HG02678 (cell line): ENCODE measurements around the gene PLAGL2.
"Not testable (repeated sequence)": the region's sequence is repeated elsewhere in the genome, so short reads cannot be mapped to it uniquely, and the experiment has no call there.

ENCODE experiments used
- ATAC-seq: cut with Tn5 transposase; IDR thresholded peaks from one replicate; pipeline ENCODE4 v1.9.1; 2021; ENCODE audit warnings: mild to moderate bottlenecking, moderate library complexity; ENCODE audit not compliant: unreplicated experiment

PLAGL2 gene

GRCh38 chr20:32183947-32184635 is 23.5 kb downstream of the PLAGL2 start:
- ATAC-seq, result no peak

GRCh38 chr20:32181606-32182005 is 25.9 kb downstream of the PLAGL2 start:
- ATAC-seq, result no peak

- no peak for ATAC-seq
Observed at GRCh38 chr20:32179934-32180333, 27.6 kb downstream of the PLAGL2 start.

- ATAC-seq, result no peak
Observed at GRCh38 chr20:32179515-32179914, 28.0 kb downstream of the PLAGL2 start.

- not testable (repeated sequence) for ATAC-seq
Observed at GRCh38 chr20:32177696-32178095, 29.8 kb downstream of the PLAGL2 start.

- no peak for ATAC-seq
Observed at GRCh38 chr20:32168184-32168910, 39.2 kb downstream of the PLAGL2 start.

- ATAC-seq, result no peak
Observed at GRCh38 chr20:32167552-32167951, 40.0 kb downstream of the PLAGL2 start.

GRCh38 chr20:32165836-32166545 is 41.6 kb downstream of the PLAGL2 start:
- no peak for ATAC-seq

- no peak for ATAC-seq
Observed at GRCh38 chr20:32164984-32165735, 42.4 kb downstream of the PLAGL2 start.

- ATAC-seq, result no peak
Observed at GRCh38 chr20:32163951-32164350, 43.6 kb downstream of the PLAGL2 start.

- ATAC-seq, result no peak
Observed at GRCh38 chr20:32162351-32162750, 45.2 kb downstream of the PLAGL2 start.

- no peak for ATAC-seq
Observed at GRCh38 chr20:32160341-32160740, 47.2 kb downstream of the PLAGL2 start.

- ATAC-seq, result no peak
Observed at GRCh38 chr20:32159766-32160221, 47.7 kb downstream of the PLAGL2 start.

GRCh38 chr20:32158943-32159660 is 48.4 kb downstream of the PLAGL2 start:
- no peak for ATAC-seq

- no peak for ATAC-seq
Observed at GRCh38 chr20:32158351-32158750, 49.2 kb downstream of the PLAGL2 start.

GRCh38 chr20:32157611-32158010 is 49.9 kb downstream of the PLAGL2 start:
- ATAC-seq, result no peak

- no peak for ATAC-seq
Observed at GRCh38 chr20:32155017-32155981, 52.2 kb downstream of the PLAGL2 start.

GRCh38 chr20:32153771-32154170 is 53.8 kb downstream of the PLAGL2 start:
- ATAC-seq, result no peak

GRCh38 chr20:32153156-32153665 is 54.3 kb downstream of the PLAGL2 start:
- ATAC-seq, result no peak
